Upper lobe of left lung (tissue), 4 donors: ENCODE results near the gene GRK7.

Experiments
- CTCF ChIP-seq, 6 experiments: fragments of 450-650 bp in 4 of 6; fragments of 200-600 bp in 2 of 6; sonication (generic) in 2 of 6; IDR thresholded peaks; one replicate each; pipeline ENCODE4 v1.5.1; 2016 to 2019; ENCODE audit warnings: antibody characterized with exemption in 6 of 6
- EP300 ChIP-seq, 4 donors: sonication (generic); formaldehyde crosslinking; IDR thresholded peaks; one replicate each; pipeline ENCODE4 v1.5.1; 2017; ENCODE audit warnings: antibody characterized with exemption in 4 of 4, control low read depth in 2 of 4
- POLR2A ChIP-seq, 4 donors: fragments of 450-650 bp; IDR thresholded peaks; one replicate each; pipeline ENCODE4 v1.5.1; 2016 to 2017; ENCODE audit warnings: antibody characterized with exemption in 4 of 4, mild to moderate bottlenecking in 2 of 4
- POLR2AphosphoS5 ChIP-seq, 2 donors: sonication (generic); formaldehyde crosslinking; IDR thresholded peaks; one replicate each; pipeline ENCODE4 v1.5.1; 2017; ENCODE audit warnings: antibody characterized with exemption in 2 of 2

- TF ChIP-seq EP300 (IDR thresholded peaks at IDR 0.05) (no peak), CTCF (IDR thresholded peaks at IDR 0.05) (no peak), POLR2AphosphoS5 (IDR thresholded peaks at IDR 0.05) (no peak), POLR2A (IDR thresholded peaks at IDR 0.05) (no peak)
Observed at GRCh38 chr3:141728355-141728892, 34.8 kb upstream of the GRK7 start.
